ENCODE measurements around the gene MYO1B. TPM values are rescaled to one million over a fixed set of nuclear protein-coding genes. Genes with fewer than 3 reads are reported as not detected.

The MYO1B gene
- polyA plus RNA-seq, 1 donor from 2014 or later = 72.2 TPM

DNA sequence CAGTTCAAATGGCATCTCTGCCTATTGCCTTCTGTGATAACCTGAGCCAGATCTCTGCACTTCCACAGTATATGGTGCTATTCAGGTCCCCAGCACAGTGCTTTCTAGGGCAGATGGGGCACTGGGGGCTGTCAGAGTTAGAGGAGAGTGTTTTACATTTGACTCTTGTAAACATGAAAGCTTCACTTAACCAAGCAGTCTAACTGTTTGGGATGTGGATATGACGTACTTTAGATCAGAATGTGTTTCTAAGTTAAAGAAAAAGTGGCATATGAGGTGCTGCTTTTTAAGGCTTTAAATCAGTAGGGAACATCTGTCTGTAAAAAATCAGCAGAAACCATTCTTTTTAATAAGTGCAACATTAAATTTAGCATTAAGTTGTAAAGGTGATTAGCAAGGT, 75.7 kb downstream of the MYO1B start:
- Histone ChIP-seq H3K9me2 (ENCODE audit: insufficient read depth, low read length) (no peaks in the 10 kb centered on the region), H3K4me3 (ENCODE audit: low read length) (no peak overlapping the region), H4K20me1 (ENCODE audit: insufficient read depth) (no peaks in the 10 kb centered on the region), H3K79me2 (replicated peaks; ENCODE audit: insufficient read depth, low read length) (peaks cover 29% of the 10 kb centered on the region), H3K9me3 (ENCODE audit: low read length) (no peaks in the 10 kb centered on the region), H3K4me2 (ENCODE audit: low read length) (no peak overlapping the region), H3F3A (ENCODE audit: insufficient read depth, low read length, poor library complexity, severe bottlenecking) (no peaks in the 10 kb centered on the region), H3K27me3 (ENCODE audit: insufficient read depth, low read depth, low read length) (no peaks in the 10 kb centered on the region), H3K27ac (ENCODE audit: low read length) (no peak overlapping the region), H3K9ac (ENCODE audit: low read length) (no peak overlapping the region), H3K36me3 (ENCODE audit: insufficient read depth, low read length) (no peaks in the 10 kb centered on the region), H2AFZ (ENCODE audit: low read depth, low read length) (no peak overlapping the region)
- TF ChIP-seq SMC3 (conservative IDR thresholded peaks at IDR 0.05; ENCODE audit: poor library complexity) (no peak), MXI1 (conservative IDR thresholded peaks at IDR 0.05; ENCODE audit: poor library complexity, severe bottlenecking) (no peak), TAF1 (IDR thresholded peaks at IDR 0.05; ENCODE audit: low read depth) (no peak), EZH2 (IDR thresholded peaks at IDR 0.05; ENCODE audit: borderline replicate concordance, insufficient read depth, low read length, poor library complexity, severe bottlenecking) (no peak), RAD21 (conservative IDR thresholded peaks at IDR 0.05) (no peak), POLR2AphosphoS5 (IDR thresholded peaks at IDR 0.05) (no peak), EP300 (conservative IDR thresholded peaks at IDR 0.05; ENCODE audit: poor library complexity, severe bottlenecking) (no peak)
- TF ChIP-seq, protein P1, sequence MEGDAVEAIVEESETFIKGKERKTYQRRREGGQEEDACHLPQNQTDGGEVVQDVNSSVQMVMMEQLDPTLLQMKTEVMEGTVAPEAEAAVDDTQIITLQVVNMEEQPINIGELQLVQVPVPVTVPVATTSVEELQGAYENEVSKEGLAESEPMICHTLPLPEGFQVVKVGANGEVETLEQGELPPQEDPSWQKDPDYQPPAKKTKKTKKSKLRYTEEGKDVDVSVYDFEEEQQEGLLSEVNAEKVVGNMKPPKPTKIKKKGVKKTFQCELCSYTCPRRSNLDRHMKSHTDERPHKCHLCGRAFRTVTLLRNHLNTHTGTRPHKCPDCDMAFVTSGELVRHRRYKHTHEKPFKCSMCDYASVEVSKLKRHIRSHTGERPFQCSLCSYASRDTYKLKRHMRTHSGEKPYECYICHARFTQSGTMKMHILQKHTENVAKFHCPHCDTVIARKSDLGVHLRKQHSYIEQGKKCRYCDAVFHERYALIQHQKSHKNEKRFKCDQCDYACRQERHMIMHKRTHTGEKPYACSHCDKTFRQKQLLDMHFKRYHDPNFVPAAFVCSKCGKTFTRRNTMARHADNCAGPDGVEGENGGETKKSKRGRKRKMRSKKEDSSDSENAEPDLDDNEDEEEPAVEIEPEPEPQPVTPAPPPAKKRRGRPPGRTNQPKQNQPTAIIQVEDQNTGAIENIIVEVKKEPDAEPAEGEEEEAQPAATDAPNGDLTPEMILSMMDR (IDR thresholded peaks at IDR 0.05; ENCODE audit: poor library complexity, severe bottlenecking) = no peak
- TF ChIP-seq, protein P2, sequence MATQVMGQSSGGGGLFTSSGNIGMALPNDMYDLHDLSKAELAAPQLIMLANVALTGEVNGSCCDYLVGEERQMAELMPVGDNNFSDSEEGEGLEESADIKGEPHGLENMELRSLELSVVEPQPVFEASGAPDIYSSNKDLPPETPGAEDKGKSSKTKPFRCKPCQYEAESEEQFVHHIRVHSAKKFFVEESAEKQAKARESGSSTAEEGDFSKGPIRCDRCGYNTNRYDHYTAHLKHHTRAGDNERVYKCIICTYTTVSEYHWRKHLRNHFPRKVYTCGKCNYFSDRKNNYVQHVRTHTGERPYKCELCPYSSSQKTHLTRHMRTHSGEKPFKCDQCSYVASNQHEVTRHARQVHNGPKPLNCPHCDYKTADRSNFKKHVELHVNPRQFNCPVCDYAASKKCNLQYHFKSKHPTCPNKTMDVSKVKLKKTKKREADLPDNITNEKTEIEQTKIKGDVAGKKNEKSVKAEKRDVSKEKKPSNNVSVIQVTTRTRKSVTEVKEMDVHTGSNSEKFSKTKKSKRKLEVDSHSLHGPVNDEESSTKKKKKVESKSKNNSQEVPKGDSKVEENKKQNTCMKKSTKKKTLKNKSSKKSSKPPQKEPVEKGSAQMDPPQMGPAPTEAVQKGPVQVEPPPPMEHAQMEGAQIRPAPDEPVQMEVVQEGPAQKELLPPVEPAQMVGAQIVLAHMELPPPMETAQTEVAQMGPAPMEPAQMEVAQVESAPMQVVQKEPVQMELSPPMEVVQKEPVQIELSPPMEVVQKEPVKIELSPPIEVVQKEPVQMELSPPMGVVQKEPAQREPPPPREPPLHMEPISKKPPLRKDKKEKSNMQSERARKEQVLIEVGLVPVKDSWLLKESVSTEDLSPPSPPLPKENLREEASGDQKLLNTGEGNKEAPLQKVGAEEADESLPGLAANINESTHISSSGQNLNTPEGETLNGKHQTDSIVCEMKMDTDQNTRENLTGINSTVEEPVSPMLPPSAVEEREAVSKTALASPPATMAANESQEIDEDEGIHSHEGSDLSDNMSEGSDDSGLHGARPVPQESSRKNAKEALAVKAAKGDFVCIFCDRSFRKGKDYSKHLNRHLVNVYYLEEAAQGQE (IDR thresholded peaks at IDR 0.05; ENCODE audit: borderline replicate concordance) = no peak

DNA sequence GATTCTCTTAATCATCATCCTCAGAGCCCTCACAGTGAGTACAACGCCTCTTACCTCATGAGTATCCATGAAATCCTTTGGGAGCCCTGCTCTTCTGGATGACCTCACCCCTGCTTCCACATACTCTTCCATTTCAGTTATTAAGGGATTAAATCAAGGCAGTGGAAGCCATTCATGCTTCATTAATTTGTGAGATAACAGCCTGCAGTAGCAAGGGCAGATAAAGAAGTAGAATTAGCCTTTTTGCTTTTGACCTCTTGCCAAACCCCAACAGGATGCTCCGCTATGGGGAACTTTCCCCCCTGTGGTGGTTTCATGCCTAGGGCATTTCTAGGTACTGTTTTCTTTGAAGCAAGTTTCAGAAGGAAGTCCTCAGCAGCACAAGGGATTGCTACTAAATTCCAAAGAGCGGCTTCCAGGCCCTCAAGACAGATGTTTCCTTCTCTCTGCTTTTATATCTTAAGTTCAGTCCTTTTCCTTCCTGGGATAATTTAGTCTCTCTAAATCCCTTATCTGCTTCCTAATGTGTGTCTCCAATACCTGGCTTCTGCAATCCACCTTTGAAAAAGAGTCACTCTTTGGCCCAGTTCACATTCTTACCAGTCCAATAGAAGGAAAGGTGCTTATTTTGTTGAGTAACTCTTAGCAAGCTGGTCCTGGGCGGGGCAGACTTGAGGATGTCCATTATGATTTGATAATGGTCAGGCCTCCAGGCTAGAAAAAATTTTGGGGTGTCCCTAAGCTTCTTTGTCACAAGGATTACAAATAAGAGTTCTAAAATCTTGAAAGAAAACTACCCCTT, 76.9 kb downstream of the MYO1B start:
- Histone ChIP-seq H3K79me2 (replicated peaks; ENCODE audit: insufficient read depth, low read length) (peaks cover 22% of the 10 kb centered on the region), H3K36me3 (ENCODE audit: insufficient read depth, low read length) (no peaks in the 10 kb centered on the region), H3K9ac (ENCODE audit: low read length) (no peak overlapping the region), H3K9me2 (ENCODE audit: insufficient read depth, low read length) (no peaks in the 10 kb centered on the region), H3K9me3 (ENCODE audit: low read length) (no peaks in the 10 kb centered on the region), H2AFZ (ENCODE audit: low read depth, low read length) (no peak overlapping the region), H3K4me3 (ENCODE audit: low read length) (no peak overlapping the region), H3K4me2 (ENCODE audit: low read length) (no peak overlapping the region), H4K20me1 (ENCODE audit: insufficient read depth) (no peaks in the 10 kb centered on the region), H3F3A (ENCODE audit: insufficient read depth, low read length, poor library complexity, severe bottlenecking) (no peaks in the 10 kb centered on the region), H3K27ac (ENCODE audit: low read length) (no peak overlapping the region), H3K27me3 (ENCODE audit: insufficient read depth, low read depth, low read length) (no peaks in the 10 kb centered on the region)
- TF ChIP-seq EZH2 (IDR thresholded peaks at IDR 0.05; ENCODE audit: borderline replicate concordance, insufficient read depth, low read length, poor library complexity, severe bottlenecking) = no peak
- TF ChIP-seq MXI1 (conservative IDR thresholded peaks at IDR 0.05; ENCODE audit: poor library complexity, severe bottlenecking) = no peak
- no peak for TF ChIP-seq SMC3 (conservative IDR thresholded peaks at IDR 0.05; ENCODE audit: poor library complexity)
- no peak for TF ChIP-seq RAD21 (conservative IDR thresholded peaks at IDR 0.05)
- TF ChIP-seq, protein P1 (IDR thresholded peaks at IDR 0.05; ENCODE audit: poor library complexity, severe bottlenecking) = no peak
- TF ChIP-seq, protein P2 (IDR thresholded peaks at IDR 0.05; ENCODE audit: borderline replicate concordance) = no peak
- TF ChIP-seq EP300 (conservative IDR thresholded peaks at IDR 0.05; ENCODE audit: poor library complexity, severe bottlenecking) = no peak
- TF ChIP-seq TAF1 (IDR thresholded peaks at IDR 0.05; ENCODE audit: low read depth) = no peak
- TF ChIP-seq POLR2AphosphoS5 (IDR thresholded peaks at IDR 0.05) = no peak
